CD8-positive, alpha-beta memory T cell (primary cell): ENCODE measurements around the gene CTR9. TPM values are rescaled to one million over a fixed set of nuclear protein-coding genes. Genes with fewer than 3 reads are reported as not detected.

Source experiments
- CTCF ChIA-PET: fragments of 350-600 bp; sonication (Branson Sonifier 250); formaldehyde crosslinking; loops from one replicate; lab custom pipeline; 2021; ENCODE audit warnings: antibody characterized with exemption; lab: Charles Lee
- POLR2A ChIA-PET: fragments of 350-600 bp; sonication (Branson Sonifier 250); formaldehyde crosslinking; loops from one replicate; lab custom pipeline; 2021; ENCODE audit warnings: antibody characterized with exemption; lab: Charles Lee
- DNase-seq, 5 donors: peaks; one replicate each; pipeline versions ENCODE4 v3.0.0 to v3.0.0-alpha.2; 2020 to 2022; ENCODE audit warnings: mixed read lengths in 1 of 5
- H3K27ac ChIP-seq: one replicate; pipeline ENCODE4 v1.7.0; 2013; ENCODE audit warnings: low read depth, mild to moderate bottlenecking, low read length, moderate library complexity
- H3K27me3 ChIP-seq: 2 replicates; pipeline ENCODE4 v1.7.0; 2013; ENCODE audit warnings: low read length, mild to moderate bottlenecking; ENCODE audit not compliant: insufficient read depth, poor library complexity, severe bottlenecking
- H3K36me3 ChIP-seq: 2 replicates; pipeline ENCODE4 v1.7.0; 2013; ENCODE audit warnings: mild to moderate bottlenecking, low read length, moderate library complexity; ENCODE audit not compliant: insufficient read depth
- H3K4me1 ChIP-seq: 2 replicates; pipeline ENCODE4 v1.7.0; 2013; ENCODE audit warnings: mild to moderate bottlenecking, low read length, moderate library complexity; ENCODE audit not compliant: insufficient read depth
- H3K4me3 ChIP-seq: 2 replicates; pipeline ENCODE4 v1.7.0; 2013; ENCODE audit warnings: mild to moderate bottlenecking, low read length
- H3K9me3 ChIP-seq: 2 replicates; pipeline ENCODE4 v1.7.0; 2013; ENCODE audit warnings: mild to moderate bottlenecking, low read length
- H3K27ac Mint-ChIP-seq, 8 donors: one replicate each; pipeline ENCODE4 v1.8.0; 2020 to 2021; ENCODE audit warnings: mixed read lengths in 8 of 8, mild to moderate bottlenecking in 6 of 8, inconsistent platforms in 3 of 8, moderate library complexity in 3 of 8
- H3K27me3 Mint-ChIP-seq, 2 donors: one replicate each; pipeline ENCODE4 v1.8.0; 2020 to 2021; ENCODE audit warnings: mixed read lengths in 2 of 2, mild to moderate bottlenecking in 1 of 2, moderate library complexity in 1 of 2
- H3K36me3 Mint-ChIP-seq, 3 donors: one replicate each; pipeline ENCODE4 v1.8.0; 2020 to 2021; ENCODE audit warnings: mixed read lengths in 3 of 3, inconsistent platforms in 1 of 3, mild to moderate bottlenecking in 1 of 3
- H3K4me1 Mint-ChIP-seq, 3 donors: one replicate each; pipeline ENCODE4 v1.8.0; 2020 to 2021; ENCODE audit warnings: mixed read lengths in 3 of 3, inconsistent platforms in 1 of 3, mild to moderate bottlenecking in 1 of 3
- H3K4me3 Mint-ChIP-seq, 7 donors: one replicate each; pipeline ENCODE4 v1.8.0; 2020 to 2021; ENCODE audit warnings: mixed read lengths in 7 of 7, mild to moderate bottlenecking in 6 of 7, moderate library complexity in 4 of 7, inconsistent platforms in 2 of 7
- H3K9me3 Mint-ChIP-seq, 5 donors: one replicate each; pipeline ENCODE4 v1.8.0; 2020 to 2022; ENCODE audit warnings: mixed read lengths in 5 of 5, mild to moderate bottlenecking in 3 of 5, moderate library complexity in 2 of 5, inconsistent platforms in 1 of 5
- polyA plus RNA-seq: library from polyadenylated mRNA; unstranded; fragments of 300-500 nt; fragmentation: Illumina TruSeq; gene quantifications from one replicate; pipeline ENCODE4 v1.2.3, GENCODE V29; 2021
- total RNA-seq, 2 experiments: library from RNA; stranded (reverse); gene quantifications; one replicate each; pipeline ENCODE4 v1.2.3, GENCODE V29; 2021

Gene CTR9
- total and polyA plus RNA-seq, 3 experiments from 2014 or later, result 49.9 to 60.8 (median 57.9) TPM

DNA sequence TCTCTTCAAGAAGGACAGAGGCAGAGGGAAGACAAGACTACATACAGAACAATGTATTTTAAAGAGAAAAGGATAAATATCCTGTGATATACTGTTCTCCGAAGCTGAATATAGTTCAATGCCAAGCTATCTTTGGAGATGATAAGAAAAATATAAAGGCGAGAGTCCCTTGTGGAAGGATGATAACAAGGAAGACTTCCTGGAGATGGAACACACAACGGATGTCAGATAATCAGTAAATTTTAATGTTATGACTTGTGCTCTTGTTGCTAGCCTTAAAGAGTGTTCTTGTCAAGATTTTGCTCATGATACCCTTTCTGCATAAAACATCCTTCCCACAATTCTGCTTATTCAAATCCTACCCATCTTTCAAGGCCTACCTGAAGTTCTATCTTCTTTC, 6.8 kb upstream of the CTR9 start:
- no peaks in the 10 kb centered on the region for H3K27me3 ChIP-seq
- no peaks in the 10 kb centered on the region for H3K36me3 Mint-ChIP-seq
- no peaks in the 10 kb centered on the region for H3K36me3 ChIP-seq
- H3K4me1 Mint-ChIP-seq, result peaks cover 35 to 56% (median 45%) of the 10 kb centered on the region in 3 donors
- H3K9me3 Mint-ChIP-seq, result no peaks in the 10 kb centered on the region
- ChIA-PET CTCF (no interaction called here), POLR2A (no interaction called here)
- peak overlapping the region; percentile 16 for H3K4me3 ChIP-seq
- no peaks in the 10 kb centered on the region for H3K27me3 Mint-ChIP-seq
- H3K4me3 Mint-ChIP-seq, result peak overlapping the region; percentile 63 to 85 (median 79)
- H3K27ac ChIP-seq, result peak overlapping the region; percentile 20
- DNase-seq, result no peak
- no peaks in the 10 kb centered on the region for H3K9me3 ChIP-seq
- peaks cover 35% of the 10 kb centered on the region for H3K4me1 ChIP-seq
- H3K27ac Mint-ChIP-seq, result peak overlapping the region; percentile 36 to 92 (median 80)

DNA sequence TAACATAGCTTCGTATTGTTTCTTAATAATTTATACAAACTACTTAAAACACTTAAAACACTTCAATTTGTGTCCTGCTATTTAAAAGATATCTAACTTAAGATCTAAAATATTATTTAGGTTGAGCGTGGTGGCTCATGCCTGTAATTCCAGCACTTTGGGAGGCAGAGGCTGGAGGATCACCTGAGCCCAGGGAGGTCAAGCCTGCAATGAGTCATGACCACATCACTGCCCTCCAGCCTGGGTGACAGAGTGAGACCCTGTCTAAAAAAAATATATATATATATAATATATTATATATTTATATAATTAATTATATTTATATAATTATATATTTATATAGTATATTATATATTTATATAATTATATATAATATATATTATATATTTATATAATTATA, 4.2 kb upstream of the CTR9 start:
- no peaks in the 10 kb centered on the region for H3K27me3 Mint-ChIP-seq
- H3K9me3 ChIP-seq, result no peaks in the 10 kb centered on the region
- H3K36me3 ChIP-seq, result no peaks in the 10 kb centered on the region
- ChIA-PET POLR2A (no interaction called here), CTCF (no interaction called here)
- H3K4me1 ChIP-seq, result peaks cover 31% of the 10 kb centered on the region
- peaks cover 0 to 11% (median 0%) of the 10 kb centered on the region in 3 donors for H3K36me3 Mint-ChIP-seq
- no peak overlapping the region for H3K27ac Mint-ChIP-seq
- no peak for DNase-seq
- H3K27me3 ChIP-seq, result no peaks in the 10 kb centered on the region
- no peaks in the 10 kb centered on the region for H3K9me3 Mint-ChIP-seq
- no peak overlapping the region for H3K27ac ChIP-seq
- no peak overlapping the region for H3K4me3 ChIP-seq
- peaks cover 39 to 57% (median 51%) of the 10 kb centered on the region in 3 donors for H3K4me1 Mint-ChIP-seq
- H3K4me3 Mint-ChIP-seq, result no peak overlapping the region

DNA sequence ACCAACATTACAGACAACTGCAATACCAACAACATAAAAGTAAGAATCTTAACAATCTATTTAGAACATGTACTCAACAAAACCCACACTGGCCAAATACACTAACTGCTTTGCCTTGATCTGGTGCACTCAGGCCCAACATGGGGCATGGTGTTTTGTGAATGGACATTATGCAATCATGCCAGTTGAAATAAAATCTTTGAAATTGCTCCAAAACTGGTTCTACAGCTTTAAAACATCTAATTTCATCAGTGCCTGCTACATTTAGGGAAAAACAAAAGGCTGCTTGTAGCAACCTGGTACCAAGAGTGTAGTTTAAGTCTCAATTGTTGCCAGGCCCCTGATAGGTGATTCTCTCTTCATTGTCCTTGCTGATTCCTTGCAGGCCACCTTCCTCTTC, 3.3 kb upstream of the CTR9 start:
- no peaks in the 10 kb centered on the region for H3K9me3 Mint-ChIP-seq
- H3K27ac Mint-ChIP-seq, result no peak overlapping the region
- no peaks in the 10 kb centered on the region for H3K27me3 ChIP-seq
- H3K27ac ChIP-seq, result no peak overlapping the region
- no peak overlapping the region for H3K4me3 ChIP-seq
- POLR2A ChIA-PET, result no interaction called here
- no peak for DNase-seq
- no peaks in the 10 kb centered on the region for H3K9me3 ChIP-seq
- peaks cover 2% of the 10 kb centered on the region for H3K36me3 ChIP-seq
- H3K27me3 Mint-ChIP-seq, result no peaks in the 10 kb centered on the region
- CTCF ChIA-PET, result no interaction called here
- H3K4me1 Mint-ChIP-seq, result peaks cover 38 to 57% (median 51%) of the 10 kb centered on the region in 3 donors
- peaks cover 30% of the 10 kb centered on the region for H3K4me1 ChIP-seq
- peak overlapping the region in 1 of 7 donors; percentile 67 for H3K4me3 Mint-ChIP-seq
- H3K36me3 Mint-ChIP-seq, result peaks cover 0 to 15% (median 0%) of the 10 kb centered on the region in 3 donors

DNA sequence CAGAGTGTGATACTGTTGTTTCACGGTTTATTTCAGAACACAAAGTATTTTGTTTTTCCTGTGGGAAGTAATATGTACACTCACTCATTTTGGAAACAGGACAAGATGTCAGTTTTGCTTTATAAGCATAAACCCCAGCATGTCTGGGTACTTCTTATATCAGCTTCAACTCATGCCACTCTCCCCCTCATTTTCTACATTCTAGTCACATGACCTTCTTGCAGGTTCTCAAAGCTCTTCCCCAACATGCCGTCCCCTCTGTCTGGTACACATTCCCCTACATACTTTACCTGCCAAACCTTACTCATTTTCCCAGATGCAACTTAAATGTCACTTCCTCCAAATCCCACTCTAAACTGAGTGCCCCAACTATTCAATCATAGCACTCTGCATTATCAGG, 1.6 kb upstream of the CTR9 start:
- peaks cover 0 to 31% (median 0%) of the 10 kb centered on the region in 3 donors for H3K36me3 Mint-ChIP-seq
- DNase-seq, result no peak
- Histone ChIP-seq H3K4me1 (peaks cover 17% of the 10 kb centered on the region), H3K9me3 (no peaks in the 10 kb centered on the region), H3K27ac (no peak overlapping the region), H3K4me3 (no peak overlapping the region), H3K27me3 (no peaks in the 10 kb centered on the region), H3K36me3 (peaks cover 8% of the 10 kb centered on the region)
- H3K4me3 Mint-ChIP-seq, result peak overlapping the region in 6 of 7 donors; percentile 2 to 58 (median 8)
- ChIA-PET POLR2A (no interaction called here), CTCF (no interaction called here)
- no peaks in the 10 kb centered on the region for H3K9me3 Mint-ChIP-seq
- peak overlapping the region in 2 of 8 donors; percentile 21 to 54 for H3K27ac Mint-ChIP-seq
- no peaks in the 10 kb centered on the region for H3K27me3 Mint-ChIP-seq
- peaks cover 21 to 57% (median 41%) of the 10 kb centered on the region in 3 donors for H3K4me1 Mint-ChIP-seq

DNA sequence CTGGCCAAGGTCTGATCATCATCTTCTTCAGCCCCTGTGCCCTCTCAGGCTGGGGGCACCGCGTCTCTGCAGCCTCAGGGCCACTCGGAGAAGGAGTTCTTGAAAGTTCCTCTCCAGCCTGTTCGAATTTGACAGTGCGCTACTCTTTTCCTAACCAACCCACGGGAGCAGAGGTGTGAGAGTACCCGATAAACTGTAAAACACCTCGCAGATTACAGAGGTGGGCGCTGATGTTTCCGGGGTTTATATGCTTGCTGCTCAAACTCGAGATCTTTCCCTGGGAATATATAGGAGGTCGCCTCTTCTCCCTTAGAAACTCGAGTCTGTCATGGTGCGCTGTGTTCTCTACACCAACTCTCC, 515 bp downstream of the CTR9 start:
- Mint-ChIP-seq H3K27ac (peak overlapping the region; percentile 84 to 98 (median 94)), H3K4me1 (peaks cover 24 to 52% (median 29%) of the 10 kb centered on the region in 3 donors)

GRCh38 chr11:10752061-10752460, 1.0 kb downstream of the CTR9 start:
- Mint-ChIP-seq H3K9me3 (no peaks in the 10 kb centered on the region), H3K4me3 (peak overlapping the region; percentile 94 to 100 (median 98)), H3K36me3 (peaks cover 0 to 47% (median 12%) of the 10 kb centered on the region in 3 donors), H3K27me3 (no peaks in the 10 kb centered on the region), H3K4me1 (peaks cover 24 to 52% (median 29%) of the 10 kb centered on the region in 3 donors), H3K27ac (peak overlapping the region; percentile 84 to 98 (median 94))
- DNase-seq, result no peak
- no peaks in the 10 kb centered on the region for H3K27me3 ChIP-seq
- peak overlapping the region; percentile 80 for H3K27ac ChIP-seq
- H3K4me3 ChIP-seq, result peak overlapping the region; percentile 88
- H3K36me3 ChIP-seq, result peaks cover 25% of the 10 kb centered on the region
- ChIA-PET POLR2A (interaction anchor here (1.5 kb wide), 2 partner anchors 55 to 211 kb away, joined by 5 to 7 read pairs; partner anchors contain the start of gene RNF141), CTCF (interaction anchor here (1.3 to 2.0 kb wide), 3 partner anchors 15 to 57 kb away, joined by 5 to 8 read pairs (median 5); partner anchors contain the start of gene EIF4G2)
- peaks cover 12% of the 10 kb centered on the region for H3K4me1 ChIP-seq
- no peaks in the 10 kb centered on the region for H3K9me3 ChIP-seq

More for the DNA sequence above, 515 bp downstream of the CTR9 start:
- ChIA-PET POLR2A (interaction anchor here (0.7 to 1.5 kb wide), 6 partner anchors 10 to 292 kb away, joined by 3 to 20 read pairs (median 4); partner anchors contain the start of genes EIF4G2, RNF141 and ZBED5), CTCF (interaction anchor here (0.7 to 2.0 kb wide), 6 partner anchors 9 to 58 kb away, joined by 3 to 8 read pairs (median 4); partner anchors contain the start of gene EIF4G2)
- no peaks in the 10 kb centered on the region for H3K27me3 ChIP-seq
- H3K9me3 Mint-ChIP-seq, result no peaks in the 10 kb centered on the region
- peaks cover 21% of the 10 kb centered on the region for H3K36me3 ChIP-seq
- peak overlapping the region; percentile 80 for H3K27ac ChIP-seq
- DNase-seq, result peak in 1 of 5 donors; percentile 3
- H3K4me3 ChIP-seq, result peak overlapping the region; percentile 88
- H3K36me3 Mint-ChIP-seq, result peaks cover 0 to 47% (median 10%) of the 10 kb centered on the region in 3 donors
- H3K9me3 ChIP-seq, result no peaks in the 10 kb centered on the region
- no peaks in the 10 kb centered on the region for H3K27me3 Mint-ChIP-seq
- H3K4me1 ChIP-seq, result peaks cover 12% of the 10 kb centered on the region
- peak overlapping the region; percentile 94 to 100 (median 98) for H3K4me3 Mint-ChIP-seq

GRCh38 chr11:10752486-10752885, 1.4 kb downstream of the CTR9 start:
- Histone ChIP-seq H3K4me1 (peaks cover 12% of the 10 kb centered on the region), H3K36me3 (peaks cover 27% of the 10 kb centered on the region), H3K27ac (no peak overlapping the region), H3K27me3 (no peaks in the 10 kb centered on the region), H3K9me3 (no peaks in the 10 kb centered on the region), H3K4me3 (peak overlapping the region; percentile 88)
- Mint-ChIP-seq H3K9me3 (no peaks in the 10 kb centered on the region), H3K27ac (peak overlapping the region in 4 of 8 donors; percentile 0 to 94 (median 75)), H3K36me3 (peaks cover 0 to 47% (median 14%) of the 10 kb centered on the region in 3 donors), H3K27me3 (no peaks in the 10 kb centered on the region), H3K4me3 (peak overlapping the region; percentile 94 to 100 (median 98)), H3K4me1 (peaks cover 24 to 52% (median 29%) of the 10 kb centered on the region in 3 donors)
- CTCF ChIA-PET, result interaction anchor here (1.3 to 2.0 kb wide), 3 partner anchors 16 to 57 kb away, joined by 5 to 8 read pairs (median 5); partner anchors contain the start of gene EIF4G2
- no peak for DNase-seq
- POLR2A ChIA-PET, result interaction anchor here (1.5 kb wide), 2 partner anchors 55 to 212 kb away, joined by 5 to 7 read pairs; partner anchors contain the start of gene RNF141

- peaks cover 75% of the 10 kb centered on the region for H3K36me3 ChIP-seq
- Mint-ChIP-seq H3K27ac (no peak overlapping the region), H3K4me3 (no peak overlapping the region), H3K36me3 (peaks cover 6 to 46% (median 20%) of the 10 kb centered on the region in 3 donors), H3K27me3 (no peaks in the 10 kb centered on the region), H3K9me3 (no peaks in the 10 kb centered on the region), H3K4me1 (peaks cover 3 to 14% (median 6%) of the 10 kb centered on the region in 3 donors)
- CTCF ChIA-PET, result no interaction called here
- H3K9me3 ChIP-seq, result no peaks in the 10 kb centered on the region
- H3K4me1 ChIP-seq, result no peaks in the 10 kb centered on the region
- no peak for DNase-seq
- H3K4me3 ChIP-seq, result no peak overlapping the region
- no peaks in the 10 kb centered on the region for H3K27me3 ChIP-seq
- POLR2A ChIA-PET, result no interaction called here
- H3K27ac ChIP-seq, result no peak overlapping the region
Observed at GRCh38 chr11:10758957-10759356, 7.9 kb downstream of the CTR9 start.
